HG02840 (cell line): ENCODE data around the gene PPP2R2D.

Experiments
- ATAC-seq: cut with Tn5 transposase; IDR thresholded peaks from one replicate; pipeline ENCODE4 v1.9.1; 2021; ENCODE audit warnings: mild to moderate bottlenecking, moderate library complexity, moderate number of reproducible peaks; ENCODE audit not compliant: unreplicated experiment, low FRiP score

Gene PPP2R2D

DNA sequence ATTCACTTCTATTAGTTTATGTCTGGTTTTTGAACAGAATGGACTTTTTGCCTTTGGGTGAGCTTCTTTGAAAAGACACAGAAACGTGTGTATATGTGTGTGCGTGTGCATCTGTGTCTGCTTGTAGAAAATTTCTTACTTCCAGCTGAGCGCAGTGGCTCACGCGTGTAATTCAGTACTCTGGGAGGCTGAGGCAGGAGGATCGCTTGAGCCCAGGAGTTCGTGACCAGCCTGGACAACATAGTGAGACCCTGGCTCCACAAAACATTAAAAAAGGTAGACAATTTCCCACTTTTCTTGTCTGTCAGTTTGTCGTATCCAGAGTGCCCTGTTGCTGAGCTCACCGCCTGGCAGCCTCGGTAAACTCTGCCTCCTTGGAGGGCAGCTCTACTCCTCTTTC lies 25.4 kb downstream of the PPP2R2D start:
- ATAC-seq = no peak

DNA sequence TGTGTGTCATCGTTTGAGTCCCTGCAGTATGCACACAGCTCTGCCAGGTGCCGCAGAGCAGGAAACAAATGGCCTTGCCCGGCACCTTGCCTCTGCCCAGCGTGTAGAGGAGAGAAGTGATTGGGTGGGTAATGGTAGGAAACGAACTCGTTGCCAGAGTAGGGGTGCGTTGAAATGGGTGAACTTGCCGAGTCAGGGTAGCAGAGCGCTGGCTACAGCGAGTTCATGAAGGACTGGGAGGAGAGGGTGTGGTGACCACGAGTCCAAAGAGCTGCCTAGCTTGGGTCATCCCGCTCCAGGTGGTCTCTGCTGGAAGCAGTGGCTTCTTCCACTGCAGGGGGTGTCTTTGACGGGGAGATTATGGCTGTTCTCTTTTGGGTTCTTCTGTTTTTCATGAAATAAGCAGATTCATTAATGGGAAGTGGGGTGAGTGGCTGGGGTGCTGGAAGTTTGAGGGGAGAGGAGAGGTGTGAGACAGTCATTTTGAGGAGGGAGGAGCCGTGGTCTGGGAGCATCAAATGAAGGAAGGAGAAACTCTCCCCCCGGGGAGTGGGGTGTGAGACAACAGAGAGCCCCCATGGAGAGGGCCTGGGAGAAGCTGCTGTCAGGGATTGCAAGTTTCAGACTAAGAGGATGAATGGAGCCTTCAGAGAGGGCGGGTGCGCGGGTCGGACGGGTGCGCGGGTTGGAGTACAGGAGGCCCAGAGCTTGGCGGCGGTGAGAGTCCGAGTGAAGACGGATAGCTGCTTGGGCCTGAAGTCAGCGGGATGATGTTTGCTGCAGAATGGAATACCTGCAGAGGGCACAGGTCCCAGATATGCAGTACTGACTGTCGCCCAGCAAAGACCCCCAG lies 26.2 kb downstream of the PPP2R2D start:
- no peak for ATAC-seq

DNA sequence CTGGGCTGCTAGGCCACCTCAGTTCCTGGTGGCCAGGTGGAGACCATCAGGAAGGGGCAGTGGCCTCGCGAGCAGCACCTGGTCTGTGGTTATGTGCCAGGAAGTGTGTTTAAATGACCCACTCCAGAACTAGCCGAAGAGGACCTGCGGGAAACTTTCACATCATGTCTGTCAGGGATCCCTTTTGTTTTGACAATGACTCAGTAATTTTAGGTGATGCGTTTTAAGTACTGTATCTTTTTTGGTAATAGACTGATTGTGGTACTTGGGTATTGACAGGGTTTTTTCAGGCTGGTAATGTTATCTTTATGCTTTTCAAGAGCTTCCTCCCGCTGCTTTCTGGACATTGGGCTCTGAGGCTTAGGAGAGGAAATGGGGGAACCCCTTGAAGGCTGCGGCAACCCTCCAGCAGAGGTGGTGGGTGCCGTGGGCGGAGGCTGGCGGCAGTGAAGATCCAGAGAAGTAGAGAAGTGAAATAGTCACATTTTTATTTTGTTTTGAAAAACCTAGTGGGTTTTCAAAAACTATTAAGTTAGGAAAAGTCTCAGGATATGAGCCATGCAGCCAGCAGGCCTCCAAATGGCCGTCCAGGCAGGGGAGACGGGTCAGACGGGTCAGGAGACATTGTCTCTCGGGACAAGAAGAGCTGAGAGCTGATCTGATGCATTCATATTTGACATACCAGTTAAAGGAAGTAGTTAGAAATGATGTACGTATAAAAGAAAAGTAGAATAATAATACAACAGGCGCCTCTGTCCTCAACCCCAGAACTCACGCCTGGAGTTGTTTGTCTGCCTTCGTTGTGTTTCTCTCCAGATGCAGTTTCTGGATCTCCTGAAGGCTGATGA lies 27.7 kb downstream of the PPP2R2D start:
- ATAC-seq = peak; percentile 60

DNA sequence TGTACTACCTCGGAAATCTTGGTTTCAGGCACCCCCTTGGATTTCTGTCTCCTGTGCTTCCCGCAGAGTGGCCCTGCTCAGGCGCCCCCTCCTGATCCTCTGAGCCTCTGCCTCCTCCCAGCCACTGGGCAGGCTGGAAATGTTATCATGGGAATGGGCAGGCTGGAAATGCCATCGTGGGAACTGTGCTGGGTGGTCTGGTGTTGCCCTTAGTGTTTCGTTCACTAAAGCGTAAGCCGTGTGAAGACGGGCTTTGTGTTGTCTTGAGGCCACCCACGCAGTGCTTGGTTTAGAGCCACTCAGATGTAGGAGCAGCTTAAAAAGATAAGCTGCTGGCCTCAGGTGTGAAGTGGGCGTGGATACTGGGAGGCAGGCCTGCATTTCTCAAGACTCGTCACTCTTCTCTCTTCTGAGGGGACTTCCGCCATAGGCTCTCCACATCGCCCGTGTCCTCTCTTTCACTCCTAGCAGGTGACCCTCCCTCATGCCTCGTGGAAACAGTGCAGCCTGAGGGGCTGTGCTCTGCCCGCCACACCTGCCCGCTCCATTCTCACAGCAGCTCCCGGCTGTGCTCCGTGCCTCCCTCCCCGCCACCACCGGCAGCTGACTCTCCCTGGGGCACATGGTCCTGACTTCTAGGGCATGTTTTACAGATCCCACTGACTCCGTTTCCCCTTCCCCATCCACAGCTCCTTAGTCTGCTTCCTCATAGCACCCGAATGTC lies 28.5 kb downstream of the PPP2R2D start:
- no peak for ATAC-seq

- ATAC-seq = no peak
These were observed 29.3 kb downstream of the PPP2R2D start for GRCh38 chr10:131930150-131930549.

GRCh38 chr10:131930586-131931330 lies 29.9 kb downstream of the PPP2R2D start:
- no peak for ATAC-seq

DNA sequence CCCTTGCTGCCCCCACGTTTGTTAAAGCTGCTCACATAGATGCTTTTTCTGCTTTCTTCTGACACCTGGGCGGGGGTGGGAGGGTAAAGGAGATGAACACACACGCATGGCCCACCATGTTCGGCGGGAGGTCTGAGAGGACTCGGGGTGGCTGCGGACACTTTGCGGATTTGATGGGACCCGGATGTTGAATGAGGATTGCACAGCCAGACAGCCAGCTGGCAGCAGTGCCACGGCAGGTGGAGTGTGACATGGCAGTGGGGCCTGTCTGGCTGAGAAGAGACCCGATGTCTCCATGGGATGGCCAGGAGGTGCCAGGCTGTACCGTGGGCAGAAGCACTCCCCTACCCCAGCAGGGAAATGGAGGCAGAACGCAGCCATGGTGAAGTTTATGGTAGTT lies 31.2 kb downstream of the PPP2R2D start:
- ATAC-seq = no peak

GRCh38 chr10:131933016-131933695 lies 32.3 kb downstream of the PPP2R2D start:
- no peak for ATAC-seq

- no peak for ATAC-seq
These were observed 32.9 kb downstream of the PPP2R2D start for GRCh38 chr10:131933696-131934086.

- ATAC-seq = no peak
These were observed 34.0 kb downstream of the PPP2R2D start for GRCh38 chr10:131934769-131935168.

DNA sequence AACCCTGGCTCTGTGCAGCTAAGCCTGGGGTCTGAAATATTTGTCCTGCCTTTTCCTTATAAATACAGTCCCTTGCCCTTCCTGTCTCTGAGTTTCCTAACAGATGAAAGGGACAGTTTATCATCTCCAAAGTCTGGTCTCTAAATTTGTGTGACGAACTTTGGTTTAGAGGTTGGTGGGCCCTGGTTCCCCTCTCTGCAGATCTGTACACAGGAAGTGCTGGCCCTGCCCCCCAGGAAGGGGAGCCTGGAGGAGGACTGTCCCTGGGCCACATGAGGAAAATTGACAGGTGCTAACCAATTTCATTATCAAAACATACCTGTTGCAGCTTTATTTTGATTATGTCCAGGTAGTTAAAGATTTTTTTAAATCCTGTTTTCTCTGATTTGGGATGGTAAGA lies 34.5 kb downstream of the PPP2R2D start:
- no peak for ATAC-seq

DNA sequence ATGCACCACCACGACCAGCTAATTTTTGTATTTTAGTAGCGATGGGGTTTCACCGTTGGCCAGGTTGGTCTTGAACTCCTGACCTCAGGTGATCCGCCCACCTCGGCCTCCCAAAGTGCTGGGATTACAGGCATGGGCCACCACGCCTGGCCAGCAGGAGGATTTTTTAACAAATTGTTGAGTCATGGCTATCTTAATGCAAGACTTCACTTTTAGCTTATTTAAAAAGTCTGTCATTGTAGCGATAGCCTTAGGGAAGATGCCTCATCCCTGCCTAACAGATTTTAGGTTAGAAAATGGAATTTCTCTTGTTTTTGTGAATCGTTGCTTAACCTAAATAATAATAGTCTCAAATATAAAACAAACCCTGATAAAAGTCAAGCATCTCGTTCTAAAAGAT lies 35.5 kb downstream of the PPP2R2D start:
- no peak for ATAC-seq

DNA sequence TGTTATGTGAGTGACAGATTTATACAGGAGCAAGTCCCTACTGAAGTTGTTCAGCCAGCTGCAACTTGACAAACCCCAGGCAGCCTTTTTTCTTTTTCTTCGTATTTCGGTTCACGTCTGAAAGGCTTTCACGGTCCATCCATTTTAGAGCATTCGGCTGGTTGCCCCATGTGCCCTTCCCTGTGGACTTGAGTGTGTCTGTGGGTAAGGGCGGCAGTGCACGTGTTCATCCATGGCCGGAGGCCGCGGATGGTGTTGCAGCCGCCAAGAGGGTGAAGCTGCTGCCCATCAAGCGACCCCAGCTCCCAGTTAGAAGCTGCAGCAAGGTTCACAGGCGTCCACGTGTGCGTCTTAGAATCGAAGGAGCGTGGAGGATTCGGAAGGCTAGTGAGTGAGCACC lies 35.9 kb downstream of the PPP2R2D start:
- no peak for ATAC-seq

DNA sequence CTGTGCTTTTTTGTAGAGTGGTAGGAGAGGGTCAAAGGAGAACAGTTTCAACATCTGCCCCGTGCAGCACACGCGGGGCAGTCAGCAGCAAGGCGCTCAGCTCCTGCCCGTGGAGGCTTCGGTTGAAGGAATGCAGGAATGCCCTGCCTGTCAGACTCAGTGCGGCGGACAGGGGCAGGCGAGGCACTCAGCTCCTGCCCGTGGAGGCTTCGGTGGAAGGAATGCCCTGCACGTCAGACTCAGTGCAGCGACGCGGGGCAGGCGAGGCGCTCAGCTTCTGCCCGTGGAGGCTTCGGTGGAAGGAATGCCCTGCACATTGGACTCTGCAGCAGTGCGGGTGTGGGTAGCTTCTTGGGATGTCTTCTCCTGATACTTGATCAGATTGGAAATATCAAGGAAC lies 37.0 kb downstream of the PPP2R2D start:
- no peak for ATAC-seq

- no peak for ATAC-seq
These were observed 37.9 kb downstream of the PPP2R2D start for GRCh38 chr10:131938681-131939080.

DNA sequence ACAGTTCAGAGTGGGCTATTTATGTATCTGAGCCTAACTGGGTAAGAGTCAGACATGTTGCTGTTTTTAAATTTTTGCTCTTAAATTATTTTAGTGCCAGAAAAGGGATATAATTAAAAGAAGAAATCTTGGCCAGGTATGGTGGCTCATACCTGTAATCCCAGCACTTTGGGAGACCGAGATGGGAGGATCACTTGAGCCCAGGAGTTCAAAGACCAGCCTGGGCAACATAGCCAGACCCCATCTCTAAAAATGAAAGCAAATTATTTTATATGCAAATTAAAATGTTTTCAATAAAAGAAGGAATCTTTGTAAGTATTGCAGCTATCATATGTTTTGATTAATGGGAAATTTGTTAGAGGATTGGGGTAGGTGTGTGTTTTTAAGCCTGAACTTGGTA lies 41.6 kb downstream of the PPP2R2D start:
- ATAC-seq = no peak

DNA sequence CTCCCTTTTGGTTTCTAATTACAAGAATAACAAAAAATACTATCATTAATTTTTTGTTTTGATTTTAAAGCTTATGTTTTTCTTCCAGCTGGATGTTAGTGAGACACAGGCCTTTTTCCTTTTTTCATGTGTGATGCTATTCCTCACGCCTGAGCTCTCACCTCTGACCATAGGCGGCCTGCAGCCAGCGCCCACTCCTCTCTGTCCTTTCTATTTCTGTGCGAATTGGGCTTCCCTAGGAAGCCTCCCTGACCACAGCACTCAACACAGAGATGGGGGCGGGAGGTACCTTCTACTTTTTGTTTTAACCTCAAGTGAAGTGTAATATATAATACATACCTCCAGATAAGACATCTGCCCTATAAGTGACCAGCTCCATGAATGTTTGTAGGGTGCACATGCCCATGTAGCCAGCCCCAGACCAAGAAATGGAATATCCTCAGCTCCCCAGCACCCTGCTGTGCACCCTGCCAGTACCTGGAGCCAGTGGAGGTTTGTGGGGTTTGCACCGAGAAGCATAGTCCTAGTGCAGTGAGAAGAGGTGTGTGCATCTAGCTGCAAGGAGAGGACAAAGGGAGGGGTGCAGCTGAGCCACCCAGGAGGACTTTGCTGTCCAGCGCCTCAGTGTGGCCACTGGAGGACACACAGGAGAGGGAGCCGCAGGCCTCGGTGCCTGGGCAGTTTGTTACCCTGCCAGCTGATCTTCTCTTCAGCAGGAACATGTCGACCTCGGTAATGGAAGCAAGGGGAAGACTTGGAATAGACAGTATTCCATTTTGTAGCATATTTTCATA lies 42.4 kb downstream of the PPP2R2D start:
- no peak for ATAC-seq

GRCh38 chr10:131944412-131944811 lies 43.6 kb downstream of the PPP2R2D start:
- no peak for ATAC-seq
